Activated CD4-positive, alpha-beta T cell treated with anti-CD3 and anti-CD28 coated beads, Interleukin-2, amount 50 U/mL, for 4 hours (primary cell): ENCODE data around the gene ZNF324.
"Not testable (repeated sequence)": the region's sequence is repeated elsewhere in the genome, so short reads cannot be mapped to it uniquely, and the experiment has no call there.

Experiments used
- DNase-seq, 2 experiments: peaks; one replicate each; pipeline ENCODE4 v3.0.0-alpha.2; 2020

The ZNF324 gene

DNA sequence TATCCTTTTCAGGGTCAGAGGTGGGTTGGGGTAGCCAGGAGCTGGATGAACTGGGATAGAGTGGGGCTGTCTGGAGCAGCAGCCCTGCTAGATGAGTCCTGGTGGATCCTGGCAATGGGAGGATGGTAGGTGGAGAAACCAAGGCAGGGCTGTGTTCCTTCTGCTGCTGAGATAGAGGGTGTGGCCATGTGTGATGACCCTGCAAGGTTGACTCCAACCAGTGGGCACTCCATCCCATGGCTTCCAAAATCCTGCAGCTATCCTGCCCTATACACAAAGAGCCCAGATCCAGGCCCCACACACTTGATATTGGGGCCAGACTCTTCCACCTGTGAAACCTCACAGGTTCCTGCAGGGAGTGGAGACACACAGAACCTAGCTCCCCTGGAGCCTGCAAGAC lies 6.9 kb downstream of the ZNF324 start:
- no peak for DNase-seq

DNA sequence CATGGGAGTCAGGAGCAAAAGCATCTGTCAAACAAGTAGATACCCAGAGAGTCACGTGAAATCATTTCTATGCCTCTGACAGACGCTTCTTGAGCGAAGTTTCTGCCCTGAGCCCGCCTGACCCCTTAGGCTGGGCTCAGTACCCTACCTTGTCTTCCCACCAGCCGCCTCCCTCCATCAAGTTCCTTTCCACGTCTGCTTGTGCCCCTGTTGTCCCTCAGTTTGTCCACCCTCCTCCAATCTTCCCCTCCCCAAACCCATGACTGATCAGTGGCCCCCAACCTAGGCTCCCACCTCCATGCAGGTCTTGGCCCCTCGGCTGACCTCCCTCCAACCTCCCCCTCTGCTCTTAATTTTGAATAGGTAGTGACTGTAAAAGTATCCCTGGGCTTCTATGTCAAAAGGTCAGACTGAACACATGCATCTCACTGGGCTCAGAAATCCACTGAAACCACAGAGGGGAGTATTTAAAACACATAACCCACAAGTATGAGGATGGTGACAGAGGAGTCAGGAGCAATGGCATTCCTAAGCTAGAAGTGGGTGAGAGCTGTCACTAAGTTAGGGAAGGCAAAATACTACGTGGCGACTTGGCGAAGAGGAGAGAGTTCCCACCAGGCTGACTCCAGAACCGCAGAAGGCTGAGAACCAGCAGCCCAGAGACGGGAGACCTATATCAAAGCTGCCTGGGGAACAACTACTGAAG lies 7.6 kb downstream of the ZNF324 start:
- no peak for DNase-seq

DNA sequence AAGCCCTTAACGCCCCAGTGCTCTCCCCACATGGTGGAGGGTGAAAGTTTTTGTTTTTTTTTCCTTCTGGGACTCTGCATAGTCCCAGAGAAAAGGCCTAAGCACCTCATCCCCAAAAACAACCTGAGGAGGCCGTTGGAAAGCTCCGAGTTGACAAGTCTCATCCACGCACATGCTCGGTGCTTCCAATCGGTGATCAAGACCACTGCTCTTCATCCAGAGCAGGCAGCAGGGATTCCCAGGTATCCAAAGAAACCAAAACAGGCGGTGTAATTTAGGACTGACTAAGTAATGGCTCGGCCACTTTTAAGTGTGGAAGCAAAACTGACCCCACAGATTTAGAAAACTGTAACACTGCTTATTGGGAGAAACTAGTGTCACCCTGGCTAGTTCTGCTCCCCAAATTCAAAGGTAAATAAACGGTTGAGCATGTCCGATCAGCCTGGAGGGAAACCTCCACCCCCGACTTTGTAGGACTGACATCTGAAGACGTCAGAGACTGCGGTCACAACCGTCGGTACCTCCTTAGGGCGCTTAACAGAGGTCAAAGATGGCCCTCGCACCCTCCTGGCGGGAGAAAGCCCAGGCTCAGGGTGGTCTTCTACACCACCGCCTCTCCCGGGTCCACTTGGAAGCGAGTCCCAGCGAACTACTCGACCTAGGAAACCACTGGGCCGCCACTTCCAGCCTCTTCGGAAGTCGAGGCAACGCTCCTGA lies 8.3 kb downstream of the ZNF324 start:
- DNase-seq, result no peak

DNA sequence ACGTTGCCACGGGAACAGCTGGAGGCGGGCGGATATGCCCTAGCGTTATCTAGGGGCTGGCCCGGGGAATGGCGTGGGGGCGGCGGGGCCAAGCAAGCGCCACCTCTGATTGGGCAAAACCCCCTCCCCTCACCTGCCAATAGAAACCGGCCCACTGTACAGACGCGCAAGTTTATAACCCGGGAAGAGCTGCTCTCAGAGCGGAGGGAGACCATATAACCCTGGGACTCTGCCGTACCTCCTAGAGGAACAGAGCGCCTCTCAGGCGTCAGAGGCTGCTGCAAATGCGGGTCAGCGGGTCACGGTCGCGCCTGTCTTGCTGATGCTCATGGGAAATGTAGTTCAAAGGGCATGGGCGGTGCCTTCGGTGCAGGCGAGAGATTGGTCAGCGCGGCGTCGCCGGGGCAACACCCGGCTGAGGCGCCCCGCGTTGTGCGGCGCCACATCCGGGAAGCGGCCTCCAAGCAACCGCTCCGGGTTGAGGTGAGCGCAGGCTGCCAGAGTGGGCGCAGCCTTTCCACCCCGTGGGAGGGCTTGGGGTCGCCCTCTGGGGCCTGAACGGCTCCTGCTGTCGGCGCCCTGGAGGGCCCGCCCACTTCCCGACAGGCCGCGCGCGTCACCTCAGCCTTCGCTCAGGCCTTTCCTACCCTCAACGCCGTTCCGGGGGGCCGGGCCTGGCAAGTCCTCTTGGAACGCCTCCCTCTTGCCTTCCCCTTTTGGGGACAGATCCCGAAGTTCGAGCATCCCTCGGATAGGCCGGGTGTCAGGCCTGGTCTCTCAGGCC lies 9.0 kb downstream of the ZNF324 start, which contains the start of gene ZNF446:
Gene ZNF446 (plus strand): TSS at position 639 of the 784 bp plus-strand sequence. CDS start 867 bp downstream, outside the sequence.
- DNase-seq, result peak; percentile 92 to 93

DNA sequence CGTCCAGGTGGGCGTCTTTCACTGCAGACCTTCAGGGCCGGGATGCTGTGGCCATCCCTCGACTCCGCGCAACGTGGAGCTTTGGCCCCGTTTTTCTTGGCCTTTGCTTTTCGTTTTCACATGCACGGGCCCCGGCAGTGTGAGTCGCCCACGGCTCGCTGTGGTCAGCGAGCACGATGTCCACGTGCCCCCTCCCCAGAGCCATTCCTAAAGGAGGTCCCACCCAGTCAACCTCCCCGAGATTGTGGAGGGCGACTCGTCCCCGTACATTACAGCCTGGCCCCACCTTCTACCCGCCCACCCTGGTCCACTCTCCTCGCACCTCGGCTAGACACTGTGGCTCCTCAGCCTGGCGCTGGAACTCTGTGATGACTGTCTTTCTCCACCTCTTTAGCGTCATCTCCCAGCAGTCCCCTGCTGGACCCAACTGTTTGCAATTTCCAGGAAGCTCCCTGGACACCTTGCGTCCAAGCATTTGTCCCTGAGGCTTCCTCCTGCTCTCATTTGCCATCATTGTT lies 9.7 kb downstream of the ZNF324 start:
- no peak for DNase-seq

DNA sequence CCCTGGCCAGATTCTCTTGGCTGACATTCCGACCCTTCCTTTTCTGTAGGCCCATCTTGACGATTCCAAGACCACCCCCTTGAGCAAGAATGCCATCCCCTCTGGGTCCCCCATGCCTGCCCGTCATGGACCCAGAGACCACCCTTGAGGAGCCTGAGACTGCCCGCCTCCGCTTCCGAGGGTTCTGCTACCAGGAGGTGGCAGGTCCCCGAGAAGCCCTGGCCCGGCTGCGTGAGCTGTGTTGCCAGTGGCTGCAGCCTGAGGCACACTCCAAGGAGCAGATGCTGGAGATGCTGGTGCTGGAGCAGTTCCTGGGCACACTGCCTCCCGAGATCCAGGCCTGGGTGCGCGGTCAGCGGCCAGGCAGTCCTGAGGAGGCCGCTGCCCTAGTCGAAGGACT lies 10.2 kb downstream of the ZNF324 start:
- no peak for DNase-seq

DNA sequence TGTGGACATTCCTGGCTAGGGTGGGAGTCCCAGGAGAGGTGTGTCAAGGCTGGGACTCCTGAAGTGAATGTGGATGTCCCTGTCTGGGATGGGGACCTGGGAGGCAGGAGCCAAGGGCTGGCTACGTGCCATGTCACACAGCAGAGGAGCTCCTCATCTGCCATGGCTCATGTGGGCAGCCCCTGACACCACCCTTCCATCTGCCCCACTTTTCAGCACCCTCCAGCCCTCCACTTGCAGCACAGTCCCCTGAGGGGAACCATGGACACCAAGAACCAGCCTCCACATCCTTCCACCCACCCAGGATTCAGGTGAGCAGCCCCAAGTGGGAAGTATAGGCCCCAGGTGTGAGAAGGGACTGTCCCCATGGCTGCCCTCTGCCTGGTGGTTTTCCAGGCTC lies 11.0 kb downstream of the ZNF324 start:
- no peak for DNase-seq

DNA sequence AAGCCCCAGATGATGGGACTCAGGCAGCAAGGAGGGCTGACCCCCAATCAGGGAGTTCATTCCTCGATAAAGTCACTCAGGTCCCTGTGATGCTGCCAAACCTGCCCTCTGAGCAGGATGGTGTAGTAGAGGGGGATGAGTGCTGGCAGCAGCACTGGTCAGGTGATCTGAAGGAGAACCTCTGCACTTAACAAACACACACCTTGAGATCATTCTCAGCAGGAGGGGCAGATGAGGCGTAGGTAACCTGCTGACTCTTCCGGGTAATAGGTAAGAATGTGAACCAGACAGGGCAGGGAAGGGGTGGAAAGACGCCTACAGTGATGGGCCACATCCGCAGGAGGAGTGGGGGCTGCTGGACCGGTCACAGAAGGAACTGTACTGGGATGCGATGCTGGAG lies 12.4 kb downstream of the ZNF324 start:
- no peak for DNase-seq

DNA sequence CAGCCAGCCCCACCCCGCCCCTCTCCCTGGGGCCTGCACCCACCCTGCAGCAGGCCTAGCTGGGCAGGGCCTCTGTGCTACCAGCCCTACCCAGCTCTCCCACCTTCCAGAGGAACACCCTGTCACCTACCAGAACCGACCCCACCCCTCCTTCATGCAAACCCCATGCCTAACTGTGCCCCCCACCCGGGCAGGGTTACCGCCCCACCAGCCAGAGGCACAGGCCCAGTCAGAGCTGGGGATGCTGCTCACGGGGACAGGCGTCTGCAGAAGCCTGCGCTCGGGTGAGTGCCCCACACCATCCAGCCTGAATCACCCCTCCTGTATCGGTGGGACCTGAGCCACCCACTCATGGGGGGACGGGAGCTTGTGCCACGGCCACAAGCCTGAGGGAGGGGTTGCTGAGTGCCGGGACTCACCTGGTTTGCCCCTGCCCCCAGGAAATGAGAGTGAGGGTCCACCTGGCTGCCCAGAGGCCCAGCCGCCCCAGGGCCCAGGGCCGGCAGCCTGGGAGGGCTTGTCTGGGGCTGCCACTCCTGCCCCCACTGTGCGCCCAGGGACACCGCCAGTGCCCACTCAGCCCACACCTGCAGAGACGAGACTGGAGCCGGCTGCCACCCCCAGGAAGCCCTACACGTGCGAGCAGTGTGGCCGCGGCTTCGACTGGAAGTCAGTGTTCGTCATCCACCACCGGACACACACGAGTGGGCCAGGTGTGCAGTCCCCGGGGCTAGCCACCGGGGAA lies 13.0 kb downstream of the ZNF324 start:
- DNase-seq, result no peak

DNA sequence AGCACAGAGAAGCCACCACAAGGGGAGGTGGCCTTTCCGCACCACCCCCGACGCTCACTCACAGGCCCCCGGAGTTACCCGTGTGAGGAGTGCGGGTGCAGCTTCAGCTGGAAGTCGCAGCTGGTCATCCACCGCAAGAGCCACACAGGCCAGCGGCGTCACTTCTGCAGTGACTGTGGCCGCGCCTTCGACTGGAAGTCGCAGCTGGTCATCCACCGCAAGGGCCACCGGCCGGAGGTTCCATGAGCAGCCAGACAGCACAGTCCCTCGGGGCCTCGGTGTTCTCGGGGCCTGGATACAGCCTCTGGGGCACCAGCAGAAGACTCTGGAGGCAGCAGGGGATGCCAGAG lies 13.6 kb downstream of the ZNF324 start:
- no peak for DNase-seq

DNA sequence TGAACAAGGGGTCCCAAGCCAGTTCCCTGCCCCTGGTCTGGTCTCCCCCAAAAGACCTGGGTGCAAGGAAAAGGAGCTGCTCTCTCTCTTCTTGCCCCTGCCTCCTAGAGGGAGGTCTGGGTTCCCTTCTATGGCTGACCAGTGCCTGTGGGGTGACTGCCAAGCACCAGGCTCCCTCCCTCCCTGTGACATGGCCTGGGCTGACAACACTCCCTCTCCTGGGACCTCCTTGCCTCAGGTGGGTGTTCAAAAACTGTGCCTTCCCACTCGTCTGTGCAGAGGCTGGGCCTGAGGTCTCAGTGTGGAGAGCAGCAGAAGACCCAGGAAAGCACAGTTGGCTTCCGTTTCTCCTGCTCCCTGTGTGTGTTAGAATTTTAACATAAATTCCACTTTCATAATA lies 14.0 kb downstream of the ZNF324 start:
- DNase-seq, result no peak

DNA sequence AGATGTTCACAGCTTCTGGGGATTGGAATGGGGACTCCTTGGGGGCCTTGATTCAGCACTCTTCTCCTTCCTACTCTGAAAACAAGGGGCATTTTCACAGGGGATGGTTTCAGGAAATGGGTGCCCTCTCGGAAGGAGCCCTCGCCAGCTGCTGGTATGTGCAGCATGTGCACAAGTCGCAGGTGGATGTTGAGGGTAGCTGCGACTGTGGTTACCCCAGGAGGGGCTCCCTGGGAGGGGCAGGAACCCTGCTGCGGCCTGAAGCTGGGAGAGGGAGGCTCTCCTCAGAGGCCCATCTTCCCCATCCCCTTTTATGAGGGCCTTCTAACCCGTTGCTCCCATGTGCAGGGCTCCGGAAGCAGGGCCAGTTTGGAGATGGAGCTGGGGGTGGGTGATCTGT lies 15.5 kb downstream of the ZNF324 start:
- DNase-seq, result no peak

DNA sequence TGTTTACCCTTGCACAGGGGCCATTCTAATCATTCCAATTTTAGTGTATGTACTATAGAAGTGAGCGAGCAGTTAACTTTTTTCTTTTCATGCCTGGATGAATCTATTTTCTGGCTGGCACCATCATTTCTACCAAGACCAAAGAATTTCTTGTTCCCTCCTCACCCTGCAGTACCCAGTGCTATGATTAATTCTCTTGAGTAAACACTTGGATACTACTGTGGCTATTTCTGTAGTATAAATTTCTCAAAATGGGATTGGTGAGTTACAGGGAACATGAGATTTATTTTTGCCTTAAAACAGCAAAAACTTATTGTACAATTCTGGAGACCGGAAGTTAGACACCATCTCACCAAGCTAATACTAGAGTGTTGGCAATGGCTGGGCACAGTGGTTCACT lies 16.9 kb downstream of the ZNF324 start:
- no peak for DNase-seq

DNA sequence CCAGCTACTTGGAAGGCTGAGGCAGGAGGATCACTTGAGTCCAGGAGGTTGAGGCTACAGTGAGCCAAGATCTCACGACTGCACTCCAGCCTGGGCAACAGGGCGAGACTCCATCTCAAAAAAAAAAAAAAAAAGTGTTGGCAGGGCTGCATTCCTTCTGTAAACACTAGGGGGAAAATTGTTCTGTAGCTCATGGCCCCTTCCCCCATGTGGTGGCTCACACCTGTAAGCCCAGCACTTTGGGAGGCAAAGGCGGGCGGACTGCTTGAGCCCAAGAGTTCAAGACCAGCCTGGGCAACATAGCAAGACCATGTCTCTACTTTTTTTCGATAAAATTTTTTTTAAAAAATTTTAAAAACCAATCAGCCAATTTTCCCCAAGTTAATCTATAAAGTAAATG lies 17.5 kb downstream of the ZNF324 start:
- not testable (repeated sequence) for DNase-seq

DNA sequence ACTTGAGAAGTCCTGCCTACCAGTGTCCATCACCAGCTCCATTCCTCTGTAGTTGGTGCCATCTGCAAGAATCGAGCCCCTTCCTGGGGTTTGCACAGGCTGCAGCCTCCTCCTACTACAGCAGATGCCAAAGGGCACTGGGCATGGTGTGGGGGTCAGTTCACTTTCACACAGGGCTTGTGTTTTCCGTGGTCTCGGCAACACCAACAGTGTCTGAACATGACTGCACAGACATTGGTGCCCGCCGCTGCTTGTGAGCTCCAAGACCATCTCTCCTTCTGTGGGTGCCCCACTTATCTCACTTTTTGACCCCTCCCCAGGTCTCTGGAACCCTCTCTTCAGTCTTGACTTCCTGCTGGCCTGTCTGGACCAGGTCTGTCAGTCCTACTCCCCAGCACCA lies 24.5 kb downstream of the ZNF324 start:
- DNase-seq, result no peak

DNA sequence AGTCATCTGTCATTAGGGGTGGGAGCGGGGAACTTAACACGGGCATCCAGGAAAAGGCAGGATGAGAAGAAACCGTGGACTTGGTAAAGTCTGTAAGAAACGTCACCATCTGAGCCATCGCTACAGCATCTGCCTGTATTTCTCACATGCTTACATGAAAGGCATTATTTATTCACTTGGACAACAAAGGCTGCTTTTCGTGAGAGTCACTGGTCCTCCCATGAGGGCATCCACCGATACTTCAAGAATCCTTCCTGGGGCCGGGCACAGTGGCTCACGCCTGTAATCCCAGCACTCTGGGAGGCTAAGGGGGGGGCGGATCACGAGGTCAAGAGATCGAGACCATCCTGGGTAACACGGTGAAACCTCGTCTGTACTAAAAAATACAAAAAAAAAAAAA lies 25.4 kb downstream of the ZNF324 start:
- no peak for DNase-seq

DNA sequence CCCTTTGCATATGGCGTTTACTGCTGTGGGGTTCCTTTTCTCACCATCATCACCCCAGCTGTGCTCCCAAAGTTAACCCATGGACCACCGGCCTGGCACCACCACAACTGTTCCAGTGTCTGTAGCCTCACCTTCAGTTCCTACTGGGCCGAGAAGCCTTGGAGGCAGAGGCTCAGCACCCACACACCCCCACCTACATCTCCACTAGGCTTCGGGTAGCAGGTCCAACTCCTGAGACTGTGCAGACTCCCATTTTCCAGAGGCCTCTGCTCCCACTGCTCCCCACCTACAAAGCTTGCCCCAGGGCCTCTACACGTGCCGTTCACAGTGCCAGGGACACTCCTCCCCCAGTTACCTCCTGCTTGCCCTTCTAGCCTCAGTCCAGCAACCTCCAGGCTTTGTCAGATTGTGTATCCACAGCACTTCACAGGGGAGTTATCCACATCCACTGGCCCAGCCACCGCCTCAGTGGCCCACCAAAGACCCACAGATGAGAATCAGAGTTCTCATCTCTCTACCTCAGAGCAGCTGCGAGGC lies 30.8 kb downstream of the ZNF324 start:
- no peak for DNase-seq

DNA sequence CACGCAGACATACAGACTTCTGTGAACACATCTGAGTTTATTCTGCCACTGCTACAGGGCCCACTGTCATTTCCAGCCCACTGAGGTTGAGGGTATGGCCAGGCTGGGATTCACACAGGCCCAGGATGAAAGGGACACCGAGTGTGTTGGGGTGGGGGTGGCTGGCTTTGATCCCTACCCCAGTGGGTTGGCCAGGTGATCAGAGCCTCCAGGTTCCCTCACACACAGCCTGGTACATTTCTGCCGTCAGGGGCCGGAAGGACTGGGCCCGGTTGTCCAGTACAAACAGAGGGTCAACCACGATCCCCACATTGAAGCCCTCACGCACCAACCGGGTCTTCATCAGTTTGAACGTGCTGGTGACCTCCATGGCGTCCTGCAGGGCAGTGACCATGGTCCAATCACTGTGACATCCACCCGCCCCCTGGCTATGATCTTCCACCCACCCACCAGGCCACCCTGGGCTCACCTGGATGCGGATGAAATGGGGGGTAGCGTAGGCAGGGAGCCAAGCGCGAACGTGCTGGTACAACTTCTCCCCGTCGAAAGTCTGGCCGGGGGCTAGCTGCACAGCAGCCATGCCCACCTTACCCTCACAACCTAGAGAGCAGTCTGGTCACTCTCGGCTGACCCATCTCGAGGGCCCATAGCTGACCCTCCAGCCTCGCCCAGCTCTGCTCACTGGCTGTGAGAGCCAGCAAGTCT lies 31.6 kb downstream of the ZNF324 start:
- no peak for DNase-seq

DNA sequence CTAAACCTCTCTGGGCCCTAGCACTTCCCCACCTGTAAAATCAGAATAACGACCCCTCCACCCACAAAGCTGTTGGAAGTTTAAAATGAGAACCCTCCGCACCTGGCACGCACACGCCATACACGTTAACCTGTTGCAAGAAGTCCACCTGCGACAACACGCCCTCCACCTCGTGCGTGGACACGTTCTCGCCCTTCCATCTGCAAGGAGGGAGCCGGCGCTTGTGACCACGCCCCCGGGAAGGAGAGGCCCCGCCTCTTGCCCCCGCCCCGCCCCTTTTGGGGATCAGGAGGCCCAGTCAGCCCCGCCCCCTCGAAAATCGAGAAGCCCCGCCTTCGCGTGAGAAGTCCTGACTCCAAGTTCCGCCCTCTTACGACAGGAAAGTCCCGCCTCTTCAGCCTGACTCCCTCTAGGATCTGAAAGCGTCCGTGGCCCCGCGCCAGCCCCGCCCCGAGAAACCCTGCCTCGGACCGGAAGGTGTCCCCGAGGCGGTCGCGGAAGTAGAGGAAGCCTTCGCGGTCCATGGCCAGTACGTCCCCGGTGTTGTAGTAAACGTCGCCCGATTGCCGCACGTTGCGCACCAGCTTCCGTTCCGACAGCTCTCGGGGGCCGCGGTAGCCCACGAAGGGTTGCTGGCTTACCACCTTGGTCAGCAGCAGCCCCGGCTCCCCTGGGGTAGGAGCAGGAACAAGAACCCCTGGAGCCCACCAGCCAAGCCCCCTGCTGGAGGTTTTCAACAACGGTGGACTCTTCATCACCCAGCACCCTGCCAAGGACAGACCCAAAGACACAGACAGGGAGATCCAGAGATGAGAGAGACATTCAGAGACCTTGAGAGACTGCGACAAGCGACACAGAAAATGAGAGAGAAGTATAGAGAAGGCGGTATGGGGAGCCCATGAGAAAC lies 32.4 kb downstream of the ZNF324 start:
- DNase-seq, result peak; percentile 96

DNA sequence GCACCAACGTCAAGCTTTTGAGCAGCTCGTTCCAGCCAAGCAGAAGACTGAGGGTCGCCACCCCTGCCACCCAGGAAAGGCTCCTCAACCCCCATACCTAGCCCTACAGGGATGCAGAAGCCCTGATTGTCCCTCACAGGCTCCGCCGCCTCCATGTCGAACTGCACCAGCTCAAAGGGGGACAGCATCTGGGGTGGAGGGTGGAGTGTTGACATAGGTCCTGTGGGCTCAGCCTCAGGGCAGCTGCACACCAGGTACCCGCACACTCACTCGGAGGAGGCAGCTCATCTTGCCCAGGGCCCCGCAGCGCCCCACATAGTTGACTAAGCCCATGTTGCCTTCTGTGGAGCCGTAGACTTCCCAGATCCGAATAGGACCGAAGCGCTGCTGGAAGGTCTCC lies 33.4 kb downstream of the ZNF324 start:
- no peak for DNase-seq
